GM12878 (cell line): ENCODE results near the gene OR13C8. TPM values are rescaled to one million over a fixed set of nuclear protein-coding genes. Genes with fewer than 3 reads are reported as not detected.

ENCODE experiments used
- ATAC-seq: fragments of 200-7000 bp; cut with Tn5 transposase; 3 replicates; pipeline ENCODE4 v1.9.1; 2020; ENCODE audit warnings: mild to moderate bottlenecking, moderate library complexity
- BruUV-seq: library from RNA; stranded (reverse); fragments of 400-500 nt; replicated peaks from 2 replicates; lab custom pipeline; 2021; lab: Mats Ljungman, UMichigan
- CTCF ChIA-PET: fragments of 300-600 bp; sonication (Branson Sonifier 250); formaldehyde crosslinking; extraction: SDS; loops from one replicate; lab custom pipeline; 2021; ENCODE audit warnings: inconsistent platforms; lab: Yijun Ruan, JAX
- POLR2A ChIA-PET: fragments of 350-600 bp; formaldehyde crosslinking; extraction: SDS; loops from one replicate; lab custom pipeline; 2021; ENCODE audit warnings: inconsistent platforms; lab: Charles Lee
- RAD21 ChIA-PET: fragments of 300-600 bp; sonication (Branson Sonifier 250); formaldehyde crosslinking; loops from one replicate; lab custom pipeline; 2023; ENCODE audit warnings: antibody characterized with exemption; ENCODE audit not compliant: unreplicated experiment; lab: Charles Lee
- SMC1A ChIA-PET: fragments of 300-600 bp; sonication (Branson Sonifier 250); formaldehyde crosslinking; loops from one replicate; lab custom pipeline; 2023; ENCODE audit not compliant: unreplicated experiment, uncharacterized antibody; lab: Charles Lee
- DNase-seq: peaks from one replicate; pipeline ENCODE4 v3.0.0-alpha.2; 2011; ENCODE audit warnings: low read depth, low spot score
- FAIRE-seq: peaks from 3 replicates; lab custom pipeline; 2011; peaks lifted over from hg19 to GRCh38; lab: Jason Lieb, UNC
- H2AFZ ChIP-seq: 2 replicates; pipeline ENCODE4 v1.6.0; 2011; ENCODE audit warnings: low read depth, low read length, control low read depth; ENCODE audit not compliant: control insufficient read depth
- H3K27ac ChIP-seq: 2 replicates; pipeline ENCODE4 v1.5.1; 2011; ENCODE audit warnings: control low read depth; ENCODE audit not compliant: control insufficient read depth, insufficient read depth
- H3K27me3 ChIP-seq, 2 experiments: replicated peaks in 1 of 2; 2 replicates each; pipeline versions ENCODE4 v1.6.0 to v1.6.1; 2011; ENCODE audit warnings: low read length in 1 of 2; ENCODE audit not compliant: control insufficient read depth in 2 of 2, insufficient read depth in 2 of 2
- H3K36me3 ChIP-seq, 2 experiments: 2 replicates each; pipeline ENCODE4 v1.5.1; 2011; ENCODE audit warnings: low read length in 1 of 2; ENCODE audit not compliant: control insufficient read depth in 2 of 2, insufficient read depth in 2 of 2
- H3K4me1 ChIP-seq: 2 replicates; pipeline ENCODE4 v1.6.1; 2011; ENCODE audit warnings: mild to moderate bottlenecking, low read length, moderate library complexity, mixed read lengths; ENCODE audit not compliant: control insufficient read depth, insufficient read depth
- H3K4me2 ChIP-seq: 2 replicates; pipeline ENCODE4 v1.6.0; 2011; ENCODE audit warnings: control low read depth; ENCODE audit not compliant: control insufficient read depth, insufficient read depth
- H3K4me3 ChIP-seq: fragments of 200-600 bp; sonication (generic); 2 replicates; pipeline ENCODE4 v1.5.1; 2016
- H3K79me2 ChIP-seq: 2 replicates; pipeline ENCODE4 v1.6.0; 2011; ENCODE audit warnings: low read length; ENCODE audit not compliant: control insufficient read depth, insufficient read depth
- H3K9ac ChIP-seq: 2 replicates; pipeline ENCODE4 v1.8.0; 2011; ENCODE audit warnings: low read length, control low read depth, mixed read lengths; ENCODE audit not compliant: control insufficient read depth, insufficient read depth
- H3K9me3 ChIP-seq: replicated peaks from 3 replicates; pipeline ENCODE4 v1.5.1; 2011; ENCODE audit warnings: mild to moderate bottlenecking, low read length; ENCODE audit not compliant: control insufficient read depth, insufficient read depth
- H4K20me1 ChIP-seq: 2 replicates; pipeline ENCODE4 v1.6.0; 2011; ENCODE audit not compliant: control insufficient read depth, insufficient read depth
- EGR1 ChIP-seq, 2 experiments: IDR thresholded peaks; 1 replicate in 1 of 2; 2 replicates in 1 of 2; pipeline ENCODE4 v1.6.1; 2011 to 2012; ENCODE audit warnings: low read depth in 2 of 2, low read length in 2 of 2, borderline replicate concordance in 1 of 2, mild to moderate bottlenecking in 1 of 2, moderate library complexity in 1 of 2
- GATAD2B ChIP-seq: fragments of 450-650 bp; conservative IDR thresholded peaks from 2 replicates; pipeline ENCODE4 v1.6.1; 2017; ENCODE audit warnings: low read depth, mild to moderate bottlenecking, moderate library complexity
- JUNB ChIP-seq: IDR thresholded peaks from 2 replicates; pipeline ENCODE4 v1.6.1; 2016; ENCODE audit warnings: antibody characterized with exemption, mild to moderate bottlenecking
- KLF5 ChIP-seq: fragments of 450-650 bp; IDR thresholded peaks from 2 replicates; pipeline ENCODE4 v1.6.1; 2014; ENCODE audit warnings: mild to moderate bottlenecking; ENCODE audit not compliant: partially characterized antibody
- MEF2A ChIP-seq: IDR thresholded peaks from 2 replicates; pipeline ENCODE4 v1.6.1; 2011; ENCODE audit warnings: low read depth, mild to moderate bottlenecking, low read length, moderate library complexity; ENCODE audit not compliant: insufficient read depth
- PML ChIP-seq: IDR thresholded peaks from 2 replicates; pipeline ENCODE4 v1.6.1; 2012; ENCODE audit warnings: low read length, inconsistent platforms
- POU2F2 ChIP-seq: IDR thresholded peaks from 3 replicates; pipeline ENCODE4 v1.6.1; 2011; ENCODE audit warnings: low read depth, mild to moderate bottlenecking, low read length, borderline replicate concordance
- RELA ChIP-seq: fragments of 450-650 bp; IDR thresholded peaks from 2 replicates; pipeline ENCODE4 v1.8.0; 2014; ENCODE audit warnings: borderline replicate concordance; ENCODE audit not compliant: partially characterized antibody
- SIX5 ChIP-seq: IDR thresholded peaks from 2 replicates; pipeline ENCODE4 v1.6.1; 2011; ENCODE audit warnings: mild to moderate bottlenecking, low read depth, low read length, moderate library complexity; ENCODE audit not compliant: severe bottlenecking
- STAT3 ChIP-seq: IDR thresholded peaks from 2 replicates; pipeline ENCODE4 v1.6.1; 2011; ENCODE audit warnings: low read depth, low read length, improper control_type of control experiment
- SUZ12 ChIP-seq: fragments of 200-600 bp; sonication (generic); IDR thresholded peaks from one replicate; pipeline ENCODE4 v1.6.1; 2018; ENCODE audit warnings: antibody characterized with exemption, mild to moderate bottlenecking; ENCODE audit not compliant: unreplicated experiment
- TCF3 ChIP-seq: IDR thresholded peaks from 2 replicates; pipeline ENCODE4 v1.6.1; 2012; ENCODE audit warnings: low read depth, mild to moderate bottlenecking, low read length, borderline replicate concordance; ENCODE audit not compliant: insufficient read depth
- ZNF207 ChIP-seq: fragments of 450-650 bp; IDR thresholded peaks from 2 replicates; pipeline ENCODE4 v1.6.1; 2014; ENCODE audit warnings: antibody characterized with exemption, mild to moderate bottlenecking, borderline replicate concordance
- ZZZ3 ChIP-seq: IDR thresholded peaks from 2 replicates; pipeline ENCODE4 v1.6.1; 2011; ENCODE audit warnings: low read depth; ENCODE audit not compliant: control insufficient read depth, insufficient read length
- WGBS: methylation state at CpG from one replicate; pipeline ENCODE4 v1.1.6; 2016; ENCODE audit warnings: low lambda C conversion rate; ENCODE audit not compliant: insufficient replicate concordance, insufficient coverage; ENCODE audit errors: missing lambda C conversion rate; 5-methylcytosine and 5-hydroxymethylcytosine counted together
- in situ Hi-C: fragments of 300-500 bp; cut with MboI; formaldehyde crosslinking; loops from 9 replicates; pipeline ENCODE4 v1.14.3; 2018; ENCODE audit warnings: mixed read lengths
- intact Hi-C: fragments of 100-400 bp; cut with micrococcal nuclease; formaldehyde crosslinking; loops from one replicate; pipeline ENCODE4 v1.14.2; 2022; ENCODE audit not compliant: unreplicated experiment
- polyA plus RNA-seq, 11 experiments: library from polyadenylated mRNA; depleted of rRNA in 4 of 11; unstranded in 6 of 11; stranded (reverse) in 5 of 11; fragments of >200 nt; fragmentation: Nextera tagmentation in 4 of 11; fragmentation: Illumina TruSeq in 1 of 11; extraction: Ambion mirVana in 4 of 11; extraction: Trizol in 1 of 11; gene quantifications; 1 replicate in 1 of 11; 2 replicates in 10 of 11; pipeline versions ENCODE4 v1.2.1 to v1.2.3, GENCODE V29; 2011 to 2016; ENCODE audit warnings: inconsistent platforms in 2 of 11, missing spikeins in 2 of 11, low read depth in 1 of 11
- total RNA-seq, 4 experiments: library from RNA; depleted of rRNA in 3 of 4; stranded (reverse); fragments of >200 nt in 3 of 4; fragmentation: Illumina TruSeq in 1 of 4; extraction: Trizol in 1 of 4; gene quantifications; 2 replicates each; pipeline versions ENCODE4 v1.2.1 to v1.2.3, GENCODE V29; 2013 to 2021
- TF ChIP-seq, protein P1 (sequence below): fragments of 450-650 bp; IDR thresholded peaks from 2 replicates; pipeline ENCODE4 v1.6.1; 2017; ENCODE audit warnings: antibody characterized with exemption, mild to moderate bottlenecking, moderate library complexity
- TF ChIP-seq, protein P2 (sequence below): IDR thresholded peaks from 2 replicates; pipeline ENCODE4 v1.6.1; 2011; ENCODE audit warnings: borderline replicate concordance, low read depth, mild to moderate bottlenecking, moderate library complexity, low read length; ENCODE audit not compliant: insufficient read depth, poor library complexity, severe bottlenecking
- TF ChIP-seq, protein P3 (sequence below): IDR thresholded peaks from 2 replicates; pipeline ENCODE4 v1.6.1; 2011; ENCODE audit warnings: low read depth, mild to moderate bottlenecking, low read length, moderate library complexity, borderline replicate concordance; ENCODE audit errors: extremely low read depth

Gene OR13C8
- total and polyA plus RNA-seq, 10 of the 15 experiments (the other 5 are each of a cell fraction or from before 2014, with no cell fraction given), result not detected

- no peaks in the 10 kb centered on the region for H4K20me1 ChIP-seq
- no peak overlapping the region for H3K4me2 ChIP-seq
- CTCF ChIA-PET, result no interaction called here
- in situ Hi-C loops, result no loop called here
- intact Hi-C loops, result no loop called here
- RAD21 ChIA-PET, result no interaction called here
- H3K36me3 ChIP-seq, result no peaks in the 10 kb centered on the region
- 42% methylated on average over 1 of the region's 1 CpG for WGBS
- ATAC-seq, result no peak
- no peaks in the 10 kb centered on the region for H3K79me2 ChIP-seq
- no peaks in the 10 kb centered on the region for H3K9me3 ChIP-seq
- H3K4me1 ChIP-seq, result no peaks in the 10 kb centered on the region
- H2AFZ ChIP-seq, result no peak overlapping the region
- POLR2A ChIA-PET, result no interaction called here
- SMC1A ChIA-PET, result interaction anchor here (0.7 kb wide), 1 partner anchor 42 kb away, joined by 3 read pairs; no protein-coding TSS in a partner anchor
- H3K4me3 ChIP-seq, result no peak overlapping the region
- H3K27ac ChIP-seq, result no peak overlapping the region
- H3K27me3 ChIP-seq, result no peaks in the 10 kb centered on the region
- no peak overlapping the region for H3K9ac ChIP-seq
- no peak for DNase-seq
- FAIRE-seq, result no peak
- no TSS peak for BruUV-seq
- no peak for TF ChIP-seq SUZ12
- no peak for TF ChIP-seq PML
- no peak for TF ChIP-seq STAT3
- no peak for TF ChIP-seq MEF2A
- no peak for TF ChIP-seq KLF5
- TF ChIP-seq JUNB, result no peak
- no peak for TF ChIP-seq TCF3
- TF ChIP-seq, protein P1, sequence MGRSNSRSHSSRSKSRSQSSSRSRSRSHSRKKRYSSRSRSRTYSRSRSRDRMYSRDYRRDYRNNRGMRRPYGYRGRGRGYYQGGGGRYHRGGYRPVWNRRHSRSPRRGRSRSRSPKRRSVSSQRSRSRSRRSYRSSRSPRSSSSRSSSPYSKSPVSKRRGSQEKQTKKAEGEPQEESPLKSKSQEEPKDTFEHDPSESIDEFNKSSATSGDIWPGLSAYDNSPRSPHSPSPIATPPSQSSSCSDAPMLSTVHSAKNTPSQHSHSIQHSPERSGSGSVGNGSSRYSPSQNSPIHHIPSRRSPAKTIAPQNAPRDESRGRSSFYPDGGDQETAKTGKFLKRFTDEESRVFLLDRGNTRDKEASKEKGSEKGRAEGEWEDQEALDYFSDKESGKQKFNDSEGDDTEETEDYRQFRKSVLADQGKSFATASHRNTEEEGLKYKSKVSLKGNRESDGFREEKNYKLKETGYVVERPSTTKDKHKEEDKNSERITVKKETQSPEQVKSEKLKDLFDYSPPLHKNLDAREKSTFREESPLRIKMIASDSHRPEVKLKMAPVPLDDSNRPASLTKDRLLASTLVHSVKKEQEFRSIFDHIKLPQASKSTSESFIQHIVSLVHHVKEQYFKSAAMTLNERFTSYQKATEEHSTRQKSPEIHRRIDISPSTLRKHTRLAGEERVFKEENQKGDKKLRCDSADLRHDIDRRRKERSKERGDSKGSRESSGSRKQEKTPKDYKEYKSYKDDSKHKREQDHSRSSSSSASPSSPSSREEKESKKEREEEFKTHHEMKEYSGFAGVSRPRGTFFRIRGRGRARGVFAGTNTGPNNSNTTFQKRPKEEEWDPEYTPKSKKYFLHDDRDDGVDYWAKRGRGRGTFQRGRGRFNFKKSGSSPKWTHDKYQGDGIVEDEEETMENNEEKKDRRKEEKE, result no peak
- TF ChIP-seq ZNF207, result no peak
- TF ChIP-seq POU2F2, result no peak
- no peak for TF ChIP-seq SIX5
- TF ChIP-seq, protein P2, sequence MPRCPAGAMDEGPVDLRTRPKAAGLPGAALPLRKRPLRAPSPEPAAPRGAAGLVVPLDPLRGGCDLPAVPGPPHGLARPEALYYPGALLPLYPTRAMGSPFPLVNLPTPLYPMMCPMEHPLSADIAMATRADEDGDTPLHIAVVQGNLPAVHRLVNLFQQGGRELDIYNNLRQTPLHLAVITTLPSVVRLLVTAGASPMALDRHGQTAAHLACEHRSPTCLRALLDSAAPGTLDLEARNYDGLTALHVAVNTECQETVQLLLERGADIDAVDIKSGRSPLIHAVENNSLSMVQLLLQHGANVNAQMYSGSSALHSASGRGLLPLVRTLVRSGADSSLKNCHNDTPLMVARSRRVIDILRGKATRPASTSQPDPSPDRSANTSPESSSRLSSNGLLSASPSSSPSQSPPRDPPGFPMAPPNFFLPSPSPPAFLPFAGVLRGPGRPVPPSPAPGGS, result no peak
- TF ChIP-seq GATAD2B, result no peak
- TF ChIP-seq ZZZ3, result no peak
- TF ChIP-seq, protein P3, sequence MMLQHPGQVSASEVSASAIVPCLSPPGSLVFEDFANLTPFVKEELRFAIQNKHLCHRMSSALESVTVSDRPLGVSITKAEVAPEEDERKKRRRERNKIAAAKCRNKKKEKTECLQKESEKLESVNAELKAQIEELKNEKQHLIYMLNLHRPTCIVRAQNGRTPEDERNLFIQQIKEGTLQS, result no peak
- TF ChIP-seq EGR1 (IDR thresholded peaks at IDR 0.05; ENCODE audit: borderline replicate concordance in 1 of 2, low read depth in 2 of 2, low read length in 2 of 2), result no peak
- TF ChIP-seq RELA, result no peak
Observed at GRCh38 chr9:104586496-104587180, 17.7 kb downstream of the OR13C8 start.
